Endothelial cell of umbilical vein (primary cell): ENCODE measurements around the gene WDR27. TPM values are rescaled to one million over a fixed set of nuclear protein-coding genes. Genes with fewer than 3 reads are reported as not detected.

ENCODE experiments used
- BruUV-seq: library from RNA; stranded (reverse); fragments of 400-500 nt; replicated peaks from 2 replicates; lab custom pipeline; 2021; lab: Mats Ljungman, UMichigan
- CTCF ChIA-PET: fragments of 300-600, 350-600 bp; sonication (Branson Sonifier 250); formaldehyde crosslinking; loops from one replicate; lab custom pipeline; 2021; ENCODE audit warnings: antibody characterized with exemption, inconsistent platforms; lab: Charles Lee
- POLR2A ChIA-PET: fragments of 300-600, 350-600 bp; sonication (Branson Sonifier 250); formaldehyde crosslinking; loops from one replicate; lab custom pipeline; 2021; ENCODE audit warnings: antibody characterized with exemption, inconsistent platforms; lab: Charles Lee
- DNase-seq: peaks from one replicate; pipeline ENCODE4 v3.0.0-alpha.2; 2011; ENCODE audit warnings: low read depth, low spot score
- FAIRE-seq: peaks from 2 replicates; lab custom pipeline; 2011; peaks lifted over from hg19 to GRCh38; lab: Jason Lieb, UNC
- H2AFZ ChIP-seq: 2 replicates; pipeline ENCODE4 v1.6.0; 2012; ENCODE audit warnings: low read depth, low read length, control low read depth, inconsistent platforms
- H3K27ac ChIP-seq: 2 replicates; pipeline ENCODE4 v1.5.1; 2011; ENCODE audit warnings: low read depth, mild to moderate bottlenecking, control low read depth, low read length, moderate library complexity; ENCODE audit not compliant: insufficient read depth
- H3K27me3 ChIP-seq, 2 experiments: 2 replicates each; pipeline versions ENCODE4 v1.6.0 to v1.6.1; 2011; ENCODE audit warnings: low read length in 2 of 2, mixed read lengths in 1 of 2; ENCODE audit not compliant: control insufficient read depth in 2 of 2, insufficient read depth in 2 of 2
- H3K36me3 ChIP-seq, 2 experiments: 2 replicates in 1 of 2; 3 replicates in 1 of 2; pipeline ENCODE4 v1.5.1; 2011; ENCODE audit warnings: low read length in 2 of 2, mild to moderate bottlenecking in 1 of 2, moderate library complexity in 1 of 2; ENCODE audit not compliant: control insufficient read depth in 2 of 2, insufficient read depth in 2 of 2; ENCODE audit errors: extremely low read depth in 1 of 2
- H3K4me1 ChIP-seq: 3 replicates; pipeline ENCODE4 v1.5.1; 2011; ENCODE audit warnings: mild to moderate bottlenecking, low read length; ENCODE audit not compliant: control insufficient read depth, insufficient read depth; ENCODE audit errors: extremely low read depth
- H3K4me2 ChIP-seq: 2 replicates; pipeline ENCODE4 v1.6.1; 2011; ENCODE audit warnings: low read length, control low read depth, mixed read lengths; ENCODE audit not compliant: insufficient read depth
- H3K4me3 ChIP-seq, 3 experiments: fragments of 200-600 bp in 1 of 3; sonication (generic), shearing (Covaris generic) in 1 of 3; replicated peaks in 1 of 3; 2 replicates each; pipeline ENCODE4 v1.5.1; 2011 to 2016; ENCODE audit warnings: control low read depth in 3 of 3, low read length in 3 of 3, mild to moderate bottlenecking in 2 of 3, inconsistent platforms in 1 of 3, low read depth in 1 of 3, moderate library complexity in 1 of 3; ENCODE audit not compliant: insufficient read depth in 1 of 3
- H3K79me2 ChIP-seq: 2 replicates; pipeline ENCODE4 v1.6.0; 2012; ENCODE audit warnings: low read length, inconsistent platforms; ENCODE audit not compliant: control insufficient read depth, insufficient read depth
- H3K9ac ChIP-seq: replicated peaks from 2 replicates; pipeline ENCODE3; 2011; ENCODE audit warnings: low read length, control low read depth; ENCODE audit not compliant: insufficient read depth; ENCODE audit errors: extremely low read depth
- H3K9me1 ChIP-seq: replicated peaks from 3 replicates; pipeline ENCODE4 v1.6.0; 2011; ENCODE audit warnings: mild to moderate bottlenecking, low read length; ENCODE audit not compliant: control insufficient read depth, insufficient read depth; ENCODE audit errors: extremely low read depth
- H3K9me3 ChIP-seq: replicated peaks from 2 replicates; pipeline ENCODE4 v1.5.1; 2012; ENCODE audit warnings: low read length, inconsistent platforms; ENCODE audit not compliant: control insufficient read depth, insufficient read depth
- H4K20me1 ChIP-seq: replicated peaks from 2 replicates; pipeline ENCODE3; 2011; ENCODE audit warnings: mild to moderate bottlenecking, low read length; ENCODE audit not compliant: control insufficient read depth, insufficient read depth; ENCODE audit errors: extremely low read depth
- CTCF ChIP-seq, 2 donors: IDR thresholded peaks; 1 replicate in 1 of 2; 2 replicates in 1 of 2; pipeline ENCODE4 v1.5.1; 2011; ENCODE audit warnings: low read length in 2 of 2, mild to moderate bottlenecking in 2 of 2, moderate library complexity in 2 of 2, control low read depth in 1 of 2, inconsistent platforms in 1 of 2, low read depth in 1 of 2; ENCODE audit not compliant: insufficient read depth in 1 of 2; ENCODE audit errors: extremely low read depth in 1 of 2
- EZH2 ChIP-seq: IDR thresholded peaks from 2 replicates; pipeline ENCODE4 v1.6.1; 2012; ENCODE audit warnings: borderline replicate concordance, low read depth, mild to moderate bottlenecking, moderate library complexity, low read length, inconsistent platforms; ENCODE audit not compliant: severe bottlenecking
- FOS ChIP-seq: IDR thresholded peaks from 2 replicates; pipeline ENCODE4 v1.6.1; 2011; ENCODE audit warnings: mild to moderate bottlenecking, low read length, moderate library complexity, borderline replicate concordance; ENCODE audit not compliant: insufficient read depth
- GATA2 ChIP-seq: IDR thresholded peaks from 2 replicates; pipeline ENCODE4 v1.7.0; 2011; ENCODE audit warnings: low read depth, mild to moderate bottlenecking, moderate library complexity, mixed read lengths, low read length; ENCODE audit not compliant: insufficient read length, insufficient read depth
- JUN ChIP-seq: IDR thresholded peaks from 2 replicates; pipeline ENCODE4 v1.6.1; 2011; ENCODE audit warnings: borderline replicate concordance, low read depth; ENCODE audit not compliant: insufficient read length, insufficient read depth
- MAX ChIP-seq: IDR thresholded peaks from 2 replicates; pipeline ENCODE4 v1.6.1; 2011; ENCODE audit not compliant: insufficient read depth, insufficient read length
- MYC ChIP-seq: IDR thresholded peaks from one replicate; pipeline ENCODE4 v1.6.1; 2011; ENCODE audit warnings: mild to moderate bottlenecking, low read depth, low read length
- POLR2A ChIP-seq: IDR thresholded peaks from 2 replicates; pipeline ENCODE4 v1.6.1; 2012; ENCODE audit warnings: low read depth, mild to moderate bottlenecking, control low read depth, low read length
- POLR2AphosphoS5 ChIP-seq: IDR thresholded peaks from 2 replicates; pipeline ENCODE4 v1.6.1; 2012; ENCODE audit warnings: low read depth, mild to moderate bottlenecking, control low read depth, low read length, moderate library complexity; ENCODE audit not compliant: insufficient read depth
- dilution Hi-C: fragments of 300-500 bp; cut with MboI; formaldehyde crosslinking; loops from one replicate; pipeline ENCODE4 v1.15.0; 2019; ENCODE audit warnings: low sequenced_read_pairs; ENCODE audit not compliant: extremely low pct_ligation_motif_present
- intact Hi-C: fragments of 100-400 bp; cut with micrococcal nuclease; formaldehyde crosslinking; loops from one replicate; pipeline ENCODE4 v1.10.0; 2022
- polyA plus RNA-seq, 4 experiments: library from polyadenylated mRNA; depleted of rRNA in 3 of 4; stranded (reverse) in 3 of 4; unstranded in 1 of 4; fragments of >200 nt; gene quantifications; 2 replicates each; pipeline versions ENCODE4 v1.2.1 to v1.2.3, GENCODE V29; 2011 to 2012; ENCODE audit warnings: missing spikeins in 1 of 4
- total RNA-seq: library from RNA; stranded (reverse); gene quantifications from 2 replicates; pipeline ENCODE4 v1.2.3, GENCODE V29; 2021

WDR27 gene
- total and polyA plus RNA-seq, 2 donors (not counting 3 experiments of a cell fraction or from before 2014, with no cell fraction given): 60.1 to 69.7 TPM

- Histone ChIP-seq H4K20me1 (no peaks in the 10 kb centered on the region), H3K36me3 (no peaks in the 10 kb centered on the region), H3K9me1 (no peaks in the 10 kb centered on the region), H3K4me1 (no peaks in the 10 kb centered on the region), H2AFZ (no peak overlapping the region), H3K27ac (no peak overlapping the region), H3K79me2 (no peaks in the 10 kb centered on the region), H3K27me3 (no peaks in the 10 kb centered on the region), H3K4me2 (no peak overlapping the region), H3K9me3 (peaks cover 2% of the 10 kb centered on the region), H3K4me3 (no peak overlapping the region), H3K9ac (no peak overlapping the region)
- DNase-seq (no peak), FAIRE-seq (no peak)
- intact Hi-C loops: loop anchor here (10.0 kb wide), 1 partner anchor 227 kb away; no protein-coding TSS in a partner anchor
- ChIA-PET POLR2A (no interaction called here), CTCF (no interaction called here)
- TF ChIP-seq POLR2AphosphoS5 (no peak), EZH2 (no peak), JUN (no peak), FOS (no peak), MAX (no peak), MYC (no peak), POLR2A (no peak), CTCF (IDR thresholded peaks at IDR 0.05; ENCODE audit: extremely low read depth in 1 of 2, insufficient read depth in 1 of 2, low read depth in 1 of 2, low read length in 2 of 2) (no peak), GATA2 (no peak)
- BruUV-seq: no TSS peak
- dilution Hi-C loops: no loop called here
These were observed 274.0 kb downstream of the WDR27 start for GRCh38 chr6:169427856-169428255.
